Stimulated activated CD4-positive, alpha-beta T cell treated with anti-CD3 and anti-CD28 coated beads, Interleukin-2, amount 100 ng/mL, for 4 hours (primary cell): ENCODE results near the gene AFG1L.
A peak's percentile ranks its signal among the peaks of the same experiment; 100 is the strongest.
"Not testable (repeated sequence)": the region's sequence is repeated elsewhere in the genome, so short reads cannot be mapped to it uniquely, and the experiment has no call there.

Experiments
- DNase-seq: peaks from one replicate; pipeline ENCODE4 v3.0.0-alpha.2; 2020; ENCODE audit warnings: low read depth

The AFG1L gene

DNA sequence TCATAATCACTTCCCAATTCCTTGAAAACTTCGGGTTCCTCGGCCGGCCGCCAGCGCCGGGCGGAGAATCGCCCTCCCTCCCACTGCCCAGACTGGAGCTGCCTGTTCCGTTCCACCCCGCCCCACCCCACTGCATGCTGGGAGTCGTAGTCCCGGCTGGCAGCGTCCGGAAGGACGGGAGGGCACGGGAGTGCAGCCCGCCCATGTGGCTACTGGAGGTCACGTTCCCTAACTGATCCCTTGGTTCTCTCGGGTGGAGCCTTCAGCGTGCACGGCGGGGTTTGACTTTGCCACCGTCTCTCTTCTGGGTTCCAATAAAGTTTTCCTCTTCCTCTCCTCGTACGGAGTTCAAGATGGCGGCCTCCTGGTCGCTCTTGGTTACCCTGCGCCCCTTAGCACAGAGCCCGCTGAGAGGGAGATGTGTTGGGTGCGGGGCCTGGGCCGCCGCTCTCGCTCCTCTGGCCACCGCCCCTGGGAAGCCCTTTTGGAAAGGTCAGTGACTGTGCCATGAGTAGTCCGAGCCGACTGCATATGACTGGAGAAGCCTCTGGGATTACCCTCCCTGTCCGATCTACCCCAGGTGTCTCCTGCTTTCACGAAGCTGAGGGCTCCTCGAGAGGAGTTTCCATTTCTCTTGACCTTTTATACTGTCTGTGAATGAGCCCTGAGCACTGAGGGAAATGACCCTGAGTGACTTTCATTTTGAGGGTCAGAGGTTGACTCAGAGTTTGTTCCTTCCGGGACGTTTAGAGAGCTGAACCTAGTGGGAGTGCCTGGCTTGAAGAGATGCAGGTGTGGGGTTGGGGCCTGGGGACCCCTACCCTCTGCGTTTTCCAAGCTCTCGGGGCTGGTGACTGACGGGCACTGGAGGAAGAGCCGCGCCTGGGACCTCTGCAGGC is at the start of gene AFG1L:
Gene AFG1L, plus strand, starts transcription at position 328 of the 899 bp plus-strand sequence. Its CDS starts 26 bp downstream, at position 354.
- DNase-seq, result peak; percentile 76

- not testable (repeated sequence) for DNase-seq
Observed at GRCh38 chr6:108245095-108245494, 49.8 kb upstream of the AFG1L start.

DNA sequence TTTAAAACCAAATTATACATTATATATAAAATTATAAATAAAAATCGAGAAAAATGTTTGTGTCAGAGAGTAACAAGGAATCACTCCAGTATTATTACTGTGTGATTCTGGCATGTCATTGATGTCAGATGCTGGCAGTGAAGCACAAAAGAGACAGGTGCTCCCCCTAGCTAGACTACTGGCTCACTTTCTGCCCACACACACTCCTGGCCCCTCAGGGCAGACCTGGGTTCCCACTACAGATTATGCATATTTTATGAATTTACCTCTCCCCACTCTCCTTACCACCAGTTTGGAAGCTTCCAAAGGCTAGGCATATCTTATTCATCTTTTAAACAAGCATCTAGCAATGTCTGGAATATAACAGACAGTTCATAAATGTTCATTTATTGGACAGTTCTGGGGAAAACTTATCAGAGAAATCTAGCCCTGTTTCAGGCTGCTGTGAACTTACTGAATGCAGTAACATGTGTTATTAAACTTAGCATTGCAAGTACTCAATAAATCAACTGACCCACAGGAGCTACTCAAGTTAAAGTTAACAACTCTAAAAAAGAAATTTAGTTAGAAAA is 46.8 kb upstream of the AFG1L start:
- DNase-seq, result no peak

DNA sequence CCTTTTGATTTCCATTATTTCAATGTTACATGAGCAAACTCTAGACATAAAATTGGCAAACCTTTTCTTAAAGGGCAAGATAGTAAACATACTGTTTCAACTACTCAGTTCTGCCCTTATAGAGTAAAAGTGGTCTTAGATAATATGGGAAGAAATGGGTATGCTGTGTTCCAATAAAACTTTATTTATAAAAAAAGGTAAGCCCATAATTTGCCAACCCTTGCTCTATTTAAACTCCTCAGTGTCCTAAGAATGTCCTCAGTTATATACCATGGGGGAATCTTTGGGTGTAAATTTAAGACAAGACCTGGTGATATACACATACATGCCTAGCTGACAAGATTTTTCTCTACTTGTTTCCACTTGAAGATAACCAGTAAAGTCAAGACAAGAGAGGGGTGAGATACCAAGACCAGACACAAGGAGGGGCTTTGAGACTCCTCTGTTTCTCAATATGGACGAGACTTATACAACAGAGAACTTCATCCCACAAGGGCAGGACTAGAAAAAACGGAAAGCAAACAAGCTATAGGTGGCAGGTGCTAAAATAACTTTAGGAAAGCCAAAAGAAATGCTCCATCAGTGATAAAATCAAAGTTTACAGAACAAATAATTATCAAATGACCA is 44.5 kb upstream of the AFG1L start:
- no peak for DNase-seq

GRCh38 chr6:108251252-108251651 is 43.6 kb upstream of the AFG1L start:
- DNase-seq, result no peak

GRCh38 chr6:108252055-108252454 is 42.8 kb upstream of the AFG1L start:
- no peak for DNase-seq

GRCh38 chr6:108253241-108253640 is 41.6 kb upstream of the AFG1L start:
- DNase-seq, result no peak

DNA sequence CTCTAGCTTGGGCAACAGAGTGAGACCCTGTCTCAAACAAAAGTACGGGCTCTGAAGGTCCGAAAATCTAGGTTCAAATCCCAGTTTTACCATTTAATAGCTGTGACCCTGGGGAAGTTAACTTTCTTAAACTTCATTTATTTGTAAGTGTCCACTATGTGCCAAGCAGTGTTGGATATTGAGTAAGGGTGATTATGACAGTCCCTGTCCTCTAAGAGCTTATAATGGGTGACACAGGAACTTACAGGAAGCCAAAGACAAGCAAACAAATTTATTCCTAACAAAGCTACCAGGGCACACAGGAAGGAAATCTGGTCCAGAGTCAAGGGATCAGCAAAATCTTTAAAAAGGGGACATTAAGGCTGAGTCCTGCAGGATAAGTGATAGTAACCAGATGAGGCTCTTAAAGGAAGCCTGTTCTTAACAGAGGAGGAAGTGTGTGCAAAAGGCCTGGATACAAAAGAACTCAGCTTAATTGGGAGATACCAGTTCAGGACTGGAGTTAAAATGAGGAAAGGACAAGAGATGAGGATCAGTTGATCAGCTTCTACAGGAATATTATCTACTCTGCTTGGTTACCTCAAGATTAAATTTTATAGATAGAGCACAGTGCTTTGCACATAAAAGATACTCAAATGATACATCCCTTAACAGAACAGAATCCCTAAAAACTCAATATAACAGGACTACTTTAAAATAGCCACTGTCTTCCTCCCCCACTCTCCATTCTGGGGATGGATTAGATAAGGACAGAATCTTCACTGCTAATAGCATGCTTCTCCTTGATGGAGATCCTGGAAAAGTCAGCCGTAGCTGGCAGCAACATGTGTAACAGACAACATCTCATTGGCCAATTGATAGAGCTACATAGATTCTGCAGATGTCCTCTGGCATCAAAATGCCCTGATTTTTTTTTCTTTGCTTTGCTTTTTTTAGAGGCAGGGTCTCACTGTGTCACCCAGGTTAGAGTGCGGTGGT is 40.1 kb upstream of the AFG1L start:
- DNase-seq, result no peak

- no peak for DNase-seq
Observed at GRCh38 chr6:108260126-108260808, 34.6 kb upstream of the AFG1L start.

- DNase-seq, result peak; percentile 74
Observed at GRCh38 chr6:108260809-108261569, 33.9 kb upstream of the AFG1L start, which contains the start of gene SNX3. TSS of gene SNX3 (minus strand) at chr6:108261040. CDS start at chr6:108260921, 119 bp downstream.

DNA sequence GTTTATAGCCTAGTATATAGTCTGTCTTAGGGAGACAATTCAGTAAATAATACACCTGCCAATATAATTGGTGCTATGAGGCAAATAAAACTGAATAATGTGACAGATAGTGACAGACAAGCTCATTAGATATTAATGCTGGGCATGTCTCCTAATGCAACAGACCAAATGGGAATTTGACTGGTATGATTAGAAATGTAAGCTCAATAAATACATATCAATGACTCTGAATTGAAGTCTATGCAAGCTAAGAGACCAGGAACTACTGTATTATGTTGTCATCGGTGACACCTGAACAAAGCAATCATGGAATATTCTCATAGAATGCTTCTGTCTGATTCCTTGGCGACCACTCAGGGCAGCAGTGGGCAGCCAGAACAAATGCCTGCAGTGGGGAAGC is 31.5 kb upstream of the AFG1L start:
- no peak for DNase-seq

DNA sequence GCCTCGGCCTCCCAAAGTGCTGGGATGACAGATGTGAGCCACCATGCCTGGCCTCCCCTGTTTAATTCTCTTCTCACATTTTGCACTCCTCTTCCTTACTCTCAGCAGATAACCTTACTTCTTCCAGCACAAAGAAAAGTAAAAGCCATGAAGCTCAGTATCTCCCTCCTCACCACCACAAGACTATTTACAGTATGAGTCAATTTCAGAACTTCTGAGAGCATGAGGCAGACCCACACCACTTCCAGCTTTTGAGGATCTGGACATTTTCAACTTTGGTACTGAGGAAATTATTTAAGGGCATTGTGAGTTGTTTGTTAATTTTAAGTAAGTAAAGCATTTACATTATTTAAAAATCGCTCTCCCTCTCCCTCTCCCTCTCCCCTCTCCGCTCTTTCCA is 26.0 kb upstream of the AFG1L start:
- no peak for DNase-seq

- DNase-seq, result not testable (repeated sequence)
Observed at GRCh38 chr6:108269955-108270354, 24.9 kb upstream of the AFG1L start.

GRCh38 chr6:108274546-108274945 is 20.3 kb upstream of the AFG1L start:
- no peak for DNase-seq

GRCh38 chr6:108275976-108276375 is 18.9 kb upstream of the AFG1L start:
- DNase-seq, result no peak

- no peak for DNase-seq
Observed at GRCh38 chr6:108277295-108277694, 17.6 kb upstream of the AFG1L start.

- no peak for DNase-seq
Observed at GRCh38 chr6:108277831-108278230, 17.0 kb upstream of the AFG1L start.

- no peak for DNase-seq
Observed at GRCh38 chr6:108285381-108285780, 9.5 kb upstream of the AFG1L start.

- no peak for DNase-seq
Observed at GRCh38 chr6:108286366-108286765, 8.5 kb upstream of the AFG1L start.

DNA sequence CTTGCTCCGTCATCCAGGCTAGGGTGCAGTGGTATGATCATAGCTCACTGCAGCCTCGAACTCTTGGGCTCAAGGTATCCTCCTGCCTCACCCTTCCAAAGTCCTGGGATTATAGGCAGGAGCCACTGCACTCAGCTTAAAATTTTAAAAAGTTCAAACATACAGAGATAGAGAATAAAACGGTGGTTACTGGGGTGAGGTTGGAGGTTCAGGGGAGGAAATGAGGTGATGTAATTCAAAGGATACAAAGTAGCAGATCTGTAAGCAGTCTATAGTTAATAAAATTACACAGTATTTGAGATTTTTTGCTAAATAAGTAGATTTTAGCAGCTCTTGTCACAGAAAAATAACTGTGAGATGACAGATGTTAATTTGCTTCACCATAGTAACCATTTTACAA is 7.5 kb upstream of the AFG1L start:
- DNase-seq, result no peak
